Left ventricle myocardium inferior (tissue), 1 donor: ENCODE measurements around the gene BNC2. TPM values are rescaled to one million over a fixed set of nuclear protein-coding genes. Genes with fewer than 3 reads are reported as not detected.

Experiments
- DNase-seq: peaks from one replicate; pipeline ENCODE4 v3.0.0-alpha.2; 2020
- H3K27ac ChIP-seq: fragments of 200-600 bp; replicated peaks from 2 replicates; pipeline ENCODE4 v1.8.0; 2021
- H3K27me3 ChIP-seq: fragments of 200-600 bp; 2 replicates; pipeline ENCODE4 v1.8.0; 2021; ENCODE audit warnings: low read depth
- H3K36me3 ChIP-seq: fragments of 200-600 bp; 2 replicates; pipeline ENCODE4 v1.8.0; 2021
- H3K4me1 ChIP-seq: fragments of 200-600 bp; 2 replicates; pipeline ENCODE4 v1.8.0; 2021
- H3K4me3 ChIP-seq: fragments of 200-600 bp; 2 replicates; pipeline ENCODE4 v1.8.0; 2021; ENCODE audit warnings: mild to moderate bottlenecking, moderate library complexity
- H3K9me3 ChIP-seq: fragments of 200-600 bp; replicated peaks from 2 replicates; pipeline ENCODE4 v1.8.0; 2021
- intact Hi-C: fragments of 100-400 bp; cut with micrococcal nuclease; formaldehyde crosslinking; loops from one replicate; pipeline ENCODE4 v1.11.0; 2022
- total RNA-seq: library from RNA; stranded (reverse); fragmentation: NEBNext Ultra II Directional; extraction: Animal tissue kit (Norgen Biotek cat#: 25700); gene quantifications from one replicate; pipeline ENCODE4 v1.2.1, GENCODE V29; 2021
- TF ChIP-seq, protein P1 (sequence below): fragments of 200-600 bp; IDR thresholded peaks from 2 replicates; pipeline ENCODE4 v1.8.0; 2021; ENCODE audit warnings: antibody characterized with exemption, mild to moderate bottlenecking, borderline replicate concordance
- donor health status: DM: no; HTN: yes; CAD: no; lungs with severe emphysema.

Gene BNC2
- total RNA-seq, 1 donor from 2014 or later: 3.5 TPM

DNA sequence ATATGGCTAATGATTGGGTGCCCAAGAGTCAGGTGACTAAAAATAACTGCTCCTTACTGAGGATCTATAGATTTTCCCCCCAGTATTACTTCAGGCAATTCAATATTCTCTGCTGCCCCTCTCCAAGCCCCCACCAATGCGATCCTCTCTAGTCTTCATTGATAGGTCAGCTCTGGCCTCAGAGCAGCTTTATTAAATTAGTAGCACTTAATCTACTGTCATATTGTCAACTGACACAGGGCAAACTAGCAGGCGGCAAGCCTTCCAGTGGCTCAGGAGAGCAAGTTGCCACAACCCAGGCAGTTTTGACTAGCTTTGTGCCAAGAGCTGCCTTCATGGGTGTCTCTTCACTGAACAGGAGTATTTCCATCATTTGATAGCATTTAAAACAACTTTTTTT lies 462.9 kb downstream of the BNC2 start:
- no peaks in the 10 kb centered on the region for H3K9me3 ChIP-seq
- no peaks in the 10 kb centered on the region for H3K4me1 ChIP-seq
- no peak overlapping the region for H3K27ac ChIP-seq
- H3K4me3 ChIP-seq: no peak overlapping the region
- H3K27me3 ChIP-seq: peaks cover 55% of the 10 kb centered on the region
- intact Hi-C loops: no loop called here
- TF ChIP-seq, protein P1, sequence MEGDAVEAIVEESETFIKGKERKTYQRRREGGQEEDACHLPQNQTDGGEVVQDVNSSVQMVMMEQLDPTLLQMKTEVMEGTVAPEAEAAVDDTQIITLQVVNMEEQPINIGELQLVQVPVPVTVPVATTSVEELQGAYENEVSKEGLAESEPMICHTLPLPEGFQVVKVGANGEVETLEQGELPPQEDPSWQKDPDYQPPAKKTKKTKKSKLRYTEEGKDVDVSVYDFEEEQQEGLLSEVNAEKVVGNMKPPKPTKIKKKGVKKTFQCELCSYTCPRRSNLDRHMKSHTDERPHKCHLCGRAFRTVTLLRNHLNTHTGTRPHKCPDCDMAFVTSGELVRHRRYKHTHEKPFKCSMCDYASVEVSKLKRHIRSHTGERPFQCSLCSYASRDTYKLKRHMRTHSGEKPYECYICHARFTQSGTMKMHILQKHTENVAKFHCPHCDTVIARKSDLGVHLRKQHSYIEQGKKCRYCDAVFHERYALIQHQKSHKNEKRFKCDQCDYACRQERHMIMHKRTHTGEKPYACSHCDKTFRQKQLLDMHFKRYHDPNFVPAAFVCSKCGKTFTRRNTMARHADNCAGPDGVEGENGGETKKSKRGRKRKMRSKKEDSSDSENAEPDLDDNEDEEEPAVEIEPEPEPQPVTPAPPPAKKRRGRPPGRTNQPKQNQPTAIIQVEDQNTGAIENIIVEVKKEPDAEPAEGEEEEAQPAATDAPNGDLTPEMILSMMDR: no peak
- DNase-seq: no peak
- no peaks in the 10 kb centered on the region for H3K36me3 ChIP-seq

DNA sequence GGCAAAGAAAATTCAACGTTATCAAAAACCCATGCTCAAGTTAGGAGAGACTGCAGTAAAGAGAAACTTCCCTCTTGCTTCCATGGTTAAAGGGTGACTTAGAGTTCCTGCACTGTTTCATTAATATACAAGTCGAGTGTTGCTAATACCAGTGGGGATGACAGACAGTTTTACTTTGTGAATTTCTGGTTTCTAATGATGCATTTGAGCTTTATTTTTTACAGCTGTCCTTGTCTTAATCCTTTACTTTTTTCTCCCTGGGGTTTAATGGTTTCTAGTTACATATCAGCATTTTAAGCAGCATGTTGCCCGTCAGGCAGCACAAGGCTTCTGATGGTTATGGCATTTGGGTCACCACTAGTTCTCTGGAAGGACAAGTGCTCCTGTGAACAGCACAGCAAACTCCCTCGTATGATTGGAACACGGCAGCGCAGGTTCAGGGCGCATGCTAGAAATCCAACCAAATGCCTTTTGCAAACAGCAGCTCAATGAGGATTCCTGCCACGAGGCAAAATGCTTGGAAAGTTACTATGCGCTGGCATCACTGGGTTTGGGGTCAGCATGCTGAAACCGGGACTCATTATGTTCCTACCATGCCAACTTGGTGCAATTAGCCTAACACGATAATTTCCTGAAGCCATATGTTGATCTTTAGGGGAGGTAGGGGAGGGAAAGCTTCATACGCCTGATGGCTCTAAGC lies 463.8 kb downstream of the BNC2 start:
- TF ChIP-seq, protein P1: no peak
- H3K4me3 ChIP-seq: no peak overlapping the region
- peaks cover 55% of the 10 kb centered on the region for H3K27me3 ChIP-seq
- no peaks in the 10 kb centered on the region for H3K4me1 ChIP-seq
- intact Hi-C loops: no loop called here
- no peak overlapping the region for H3K27ac ChIP-seq
- H3K36me3 ChIP-seq: no peaks in the 10 kb centered on the region
- no peaks in the 10 kb centered on the region for H3K9me3 ChIP-seq
- DNase-seq: no peak

DNA sequence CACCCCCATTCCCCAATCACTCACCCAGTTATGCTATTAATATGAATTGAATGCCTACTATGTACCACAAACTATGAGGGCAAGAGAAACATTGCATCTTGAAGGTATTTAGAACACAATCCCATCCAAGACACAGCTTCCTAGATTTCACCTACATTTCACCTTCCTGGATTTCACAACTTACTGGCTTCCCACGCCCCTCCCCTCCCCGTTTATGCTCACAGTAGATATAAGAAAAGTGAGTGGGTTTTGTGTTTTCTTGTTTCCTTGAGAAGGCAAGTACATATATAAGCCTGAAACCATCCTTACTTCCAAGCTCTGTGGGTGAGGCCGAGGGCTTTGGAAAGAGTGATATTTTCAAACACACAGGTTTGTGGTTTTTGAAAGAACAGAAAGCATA lies 465.0 kb downstream of the BNC2 start:
- Histone ChIP-seq H3K9me3 (no peaks in the 10 kb centered on the region), H3K27ac (no peak overlapping the region), H3K27me3 (peaks cover 43% of the 10 kb centered on the region), H3K36me3 (no peaks in the 10 kb centered on the region), H3K4me3 (no peak overlapping the region), H3K4me1 (no peaks in the 10 kb centered on the region)
- DNase-seq: no peak
- intact Hi-C loops: no loop called here
- TF ChIP-seq, protein P1: no peak

DNA sequence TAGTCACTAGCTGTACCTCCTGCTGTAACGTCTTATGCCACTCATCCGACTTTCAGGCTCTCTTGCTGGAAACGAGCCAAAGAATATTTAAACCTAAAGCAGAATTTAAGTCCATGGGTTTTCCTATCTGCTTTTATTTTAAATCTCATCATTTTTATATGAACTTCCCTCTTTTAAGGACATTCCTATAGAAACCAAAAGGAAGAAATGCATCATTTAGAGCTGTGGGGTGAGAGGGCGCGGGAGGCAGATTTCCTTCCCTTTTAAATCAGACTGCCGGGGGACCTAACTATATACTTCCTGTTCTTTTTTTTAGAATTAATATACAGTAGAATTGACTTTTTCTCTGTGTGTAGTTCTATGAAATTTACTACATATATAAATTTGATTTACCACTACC lies 468.8 kb downstream of the BNC2 start:
- Histone ChIP-seq H3K27ac (no peak overlapping the region), H3K4me1 (no peaks in the 10 kb centered on the region), H3K9me3 (peaks cover 10% of the 10 kb centered on the region), H3K36me3 (no peaks in the 10 kb centered on the region), H3K27me3 (peaks cover 11% of the 10 kb centered on the region), H3K4me3 (no peak overlapping the region)
- TF ChIP-seq, protein P1: no peak
- DNase-seq: no peak
- intact Hi-C loops: no loop called here

DNA sequence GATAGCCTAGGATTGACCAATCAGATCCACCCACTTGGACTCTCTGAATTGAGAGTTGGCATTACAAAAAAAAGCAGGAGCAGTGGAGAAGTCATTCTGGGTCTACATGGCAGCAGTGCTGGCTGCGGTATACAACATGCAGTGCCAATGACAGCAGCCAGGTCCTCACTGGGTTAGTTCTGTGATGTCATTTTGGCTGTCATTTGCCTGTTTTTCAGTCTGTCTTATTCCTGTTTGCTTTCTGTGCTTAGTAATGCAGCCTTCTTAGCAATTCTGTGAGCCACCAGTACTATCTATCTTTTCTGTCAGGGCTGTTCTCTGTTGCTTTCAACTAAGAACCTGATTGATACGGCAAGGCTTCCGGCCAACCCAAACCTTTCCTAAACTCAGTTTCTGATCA lies 471.8 kb downstream of the BNC2 start:
- no peak for DNase-seq
- H3K4me3 ChIP-seq: no peak overlapping the region
- no peaks in the 10 kb centered on the region for H3K36me3 ChIP-seq
- intact Hi-C loops: no loop called here
- TF ChIP-seq, protein P1: no peak
- no peaks in the 10 kb centered on the region for H3K27me3 ChIP-seq
- H3K4me1 ChIP-seq: no peaks in the 10 kb centered on the region
- H3K9me3 ChIP-seq: peaks cover 10% of the 10 kb centered on the region
- no peak overlapping the region for H3K27ac ChIP-seq
